HL-60 (cell line): Measurements from ENCODE around the gene CACNA1H.

Source experiments
- CTCF ChIP-seq: IDR thresholded peaks from one replicate; pipeline ENCODE4 v1.5.1; 2011; ENCODE audit warnings: low read length, control low read depth, inconsistent platforms; ENCODE audit not compliant: insufficient read depth
- POLR2AphosphoS5 ChIP-seq: IDR thresholded peaks from 2 replicates; pipeline ENCODE4 v1.6.1; 2012; ENCODE audit warnings: low read depth
- SPI1 ChIP-seq: IDR thresholded peaks from 2 replicates; pipeline ENCODE4 v1.6.1; 2012; ENCODE audit warnings: low read depth, mild to moderate bottlenecking, borderline replicate concordance

- TF ChIP-seq POLR2AphosphoS5 (no peak), CTCF (no peak), SPI1 (no peak)
These were observed 48.5 kb downstream of the CACNA1H start for GRCh38 chr16:1201444-1201843.
